NCI-H524 (cell line): ENCODE measurements around the gene DDAH1.

Experiments used
- DNase-seq, 2 experiments: peaks; one replicate each; lab custom pipeline; 2025; lab: John Stamatoyannopoulos, UW

The DDAH1 gene

GRCh38 chr1:85328713-85329397 is 136.1 kb downstream of the DDAH1 start:
- DNase-seq = no peak

GRCh38 chr1:85327759-85328158 is 137.2 kb downstream of the DDAH1 start:
- DNase-seq = no peak

GRCh38 chr1:85326851-85327250 is 138.1 kb downstream of the DDAH1 start:
- no peak for DNase-seq

DNA sequence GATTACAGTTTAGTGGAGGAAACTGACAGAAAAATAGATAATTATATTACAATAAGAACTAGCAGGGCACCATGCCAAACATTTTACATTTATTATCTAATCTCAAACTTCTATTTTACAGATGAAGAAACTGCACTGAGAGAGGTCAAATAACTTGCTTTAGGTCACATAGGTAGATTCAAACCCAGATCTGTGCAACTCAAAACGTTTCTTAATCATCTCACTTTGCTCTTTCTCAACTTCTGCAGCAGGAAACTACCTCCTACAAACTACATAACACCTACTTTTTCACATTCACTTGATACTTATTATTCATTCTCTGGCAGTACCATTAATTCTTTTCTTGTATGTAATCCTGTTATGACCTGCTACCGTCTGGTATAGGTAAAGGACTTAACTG is 138.6 kb downstream of the DDAH1 start:
- no peak for DNase-seq

DNA sequence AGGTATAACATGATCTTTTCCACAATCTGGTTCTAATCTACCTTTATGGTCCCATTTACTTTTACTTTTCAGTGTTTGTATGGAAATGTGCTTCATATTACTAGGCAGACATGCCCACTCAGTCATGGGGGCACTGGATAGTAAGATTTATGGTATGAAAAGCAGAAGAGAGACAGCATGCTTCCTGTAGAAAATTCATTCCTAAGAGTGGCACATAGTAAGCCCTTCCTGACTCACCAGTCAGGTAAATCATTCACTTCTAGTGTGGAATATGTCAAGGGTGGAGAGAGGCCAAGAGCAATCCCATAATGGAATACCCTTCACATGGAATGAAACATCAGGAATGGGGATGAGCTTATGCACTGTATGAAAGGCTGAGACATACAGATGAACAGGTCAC is 139.0 kb downstream of the DDAH1 start:
- DNase-seq = no peak

DNA sequence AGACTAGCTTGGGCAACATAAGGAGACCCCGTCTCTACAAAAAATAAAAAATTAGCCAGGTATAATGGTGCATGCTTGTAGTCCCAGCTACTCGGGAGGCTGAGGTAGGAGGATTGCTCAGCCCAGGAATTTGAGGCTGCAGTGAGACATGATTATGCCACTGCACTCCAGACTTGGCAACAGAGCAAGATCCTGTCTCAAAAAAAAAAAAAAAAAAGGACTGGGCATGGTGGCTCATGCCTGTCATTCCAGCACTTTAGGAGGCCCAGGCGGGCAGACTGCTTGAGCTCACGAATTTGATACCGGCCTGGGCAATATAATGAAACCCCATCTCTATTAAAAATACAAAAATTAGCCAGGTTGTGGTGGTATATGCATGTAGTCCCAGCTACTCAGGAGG is 141.2 kb downstream of the DDAH1 start:
- no peak for DNase-seq

DNA sequence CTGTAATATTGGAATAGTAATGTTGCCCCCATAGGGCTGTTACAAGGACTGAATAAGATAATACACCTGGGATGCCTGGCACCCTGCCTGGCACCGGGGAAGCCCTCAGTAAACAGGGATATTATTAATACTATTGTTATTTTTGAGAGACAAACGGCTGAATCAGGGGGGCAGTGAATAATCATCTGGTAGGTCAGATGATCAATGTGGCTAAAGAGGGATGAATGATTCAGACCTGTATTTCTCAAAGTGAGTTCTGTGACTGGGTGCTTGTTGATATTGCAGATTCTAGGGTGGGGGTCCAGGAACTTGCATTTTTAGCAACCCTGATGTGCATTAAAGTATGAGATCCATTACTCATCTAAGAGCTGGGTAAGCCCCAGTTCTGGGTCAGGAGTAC is 142.3 kb downstream of the DDAH1 start:
- no peak for DNase-seq

- peak in 1 of 2 experiments; percentile 48 for DNase-seq
Observed at GRCh38 chr1:85321237-85321964, 143.6 kb downstream of the DDAH1 start.

GRCh38 chr1:85320371-85321131 is 144.4 kb downstream of the DDAH1 start:
- DNase-seq = no peak

DNA sequence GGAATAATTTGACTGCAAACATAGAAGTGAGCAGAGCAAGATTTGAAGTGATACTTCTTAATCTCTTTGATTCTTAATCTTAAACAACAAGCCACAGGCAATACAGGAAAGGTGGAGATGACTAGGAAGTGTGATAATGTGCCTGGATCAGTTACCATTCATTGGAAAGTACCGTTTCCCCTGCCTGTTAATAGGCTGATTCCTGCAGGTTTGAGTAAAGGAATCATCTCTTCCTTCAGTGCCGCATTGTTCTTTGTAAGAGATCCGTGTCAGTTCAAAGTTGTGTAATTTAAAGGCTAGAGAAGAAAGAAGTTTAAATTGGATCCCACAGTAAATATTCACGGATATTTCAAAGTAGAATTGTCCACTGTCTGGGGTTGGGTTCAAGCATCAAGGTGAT is 145.0 kb downstream of the DDAH1 start:
- DNase-seq = no peak

- no peak for DNase-seq
Observed at GRCh38 chr1:85319491-85319890, 145.5 kb downstream of the DDAH1 start.

- DNase-seq = no peak
Observed at GRCh38 chr1:85318217-85318616, 146.7 kb downstream of the DDAH1 start.

DNA sequence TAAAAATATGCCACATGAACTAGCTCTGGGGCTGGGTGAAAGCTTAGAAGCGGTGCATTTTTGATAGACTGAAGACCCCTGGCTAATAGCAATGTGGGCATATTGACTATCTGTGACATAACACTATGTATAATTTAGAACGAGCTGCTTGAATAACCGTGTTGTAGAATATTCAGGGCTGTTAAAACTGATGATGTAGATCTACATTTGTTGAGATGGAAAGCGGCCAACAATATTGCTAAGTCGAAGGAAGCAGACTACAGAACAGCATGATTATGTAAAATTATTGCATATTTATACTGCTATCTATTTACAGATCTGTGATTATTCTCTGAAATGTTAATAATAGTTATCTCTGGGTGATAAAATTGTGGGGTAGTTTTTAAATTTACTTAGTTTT is 147.4 kb downstream of the DDAH1 start:
- DNase-seq = no peak

DNA sequence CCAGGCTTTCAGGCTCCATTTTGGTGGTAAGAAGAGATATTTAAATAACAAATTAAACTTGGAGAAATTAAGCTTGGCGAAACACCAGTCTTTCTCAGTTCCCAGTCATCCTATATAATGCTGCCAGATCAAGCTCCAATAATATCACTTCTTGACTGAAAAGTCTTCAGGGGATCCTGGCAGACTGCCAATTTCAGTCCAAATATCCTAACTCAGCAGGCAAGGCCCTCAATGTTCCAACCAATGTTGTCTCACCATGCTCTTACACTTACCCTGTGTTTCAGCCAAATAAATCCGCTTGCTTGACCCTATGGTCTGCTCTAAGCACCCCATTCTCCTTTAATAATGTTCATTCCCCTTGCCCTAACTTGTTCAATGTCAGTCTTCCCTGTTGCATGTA is 148.6 kb downstream of the DDAH1 start:
- DNase-seq = no peak

GRCh38 chr1:85315789-85316188 is 149.2 kb downstream of the DDAH1 start:
- DNase-seq = no peak

DNA sequence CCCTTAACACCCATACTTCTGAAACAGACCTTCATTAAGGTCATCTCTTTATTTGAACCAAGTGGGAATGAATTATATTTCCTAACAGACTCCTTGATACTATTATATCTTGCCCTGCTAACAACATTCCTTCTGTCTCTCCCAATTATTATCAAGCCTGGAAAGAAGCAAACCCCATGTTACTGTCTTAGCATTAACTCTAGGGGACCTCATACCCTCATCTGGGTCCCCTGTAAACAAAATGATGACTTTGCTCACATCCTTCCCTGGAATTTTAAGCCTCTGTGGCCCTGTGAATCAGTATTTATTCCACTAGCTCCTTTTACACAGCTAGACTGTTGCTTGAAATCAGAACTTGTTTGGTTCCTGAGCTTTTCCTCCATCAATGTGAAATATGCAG is 150.2 kb downstream of the DDAH1 start:
- no peak for DNase-seq

GRCh38 chr1:85313888-85314696 is 150.9 kb downstream of the DDAH1 start:
- peak in 1 of 2 experiments; percentile 2 for DNase-seq

GRCh38 chr1:85311818-85312217 is 153.1 kb downstream of the DDAH1 start:
- DNase-seq = no peak

DNA sequence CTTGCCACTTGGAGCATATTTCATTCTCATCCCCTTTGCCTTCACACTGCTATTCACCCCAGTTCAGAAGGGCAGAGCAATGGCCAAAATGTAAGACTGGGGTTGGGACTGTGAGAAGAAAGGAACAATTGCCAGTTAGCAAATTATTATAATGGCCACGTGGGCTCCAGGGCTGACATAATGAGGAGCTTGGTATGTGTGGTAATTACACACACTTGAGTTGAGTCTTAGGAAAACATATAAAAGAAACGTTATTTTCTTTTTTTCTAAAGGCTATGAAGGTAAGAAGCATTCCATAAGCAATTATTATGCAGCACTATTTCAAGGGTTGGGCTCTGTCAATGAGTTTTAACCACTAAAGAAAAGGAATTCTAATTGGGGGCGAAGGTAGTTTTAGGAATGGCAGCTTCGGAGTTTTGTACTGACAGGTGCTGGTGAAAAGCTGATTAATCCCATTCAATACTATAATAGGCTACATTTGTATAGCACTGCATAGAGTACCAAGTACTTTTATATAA is 156.1 kb downstream of the DDAH1 start:
- DNase-seq = peak in 1 of 2 experiments; percentile 24

- DNase-seq = peak; percentile 68 to 74
Observed at GRCh38 chr1:85307987-85308832, 156.7 kb downstream of the DDAH1 start.

- no peak for DNase-seq
Observed at GRCh38 chr1:85306236-85306635, 158.7 kb downstream of the DDAH1 start.
